ENCODE measurements around the gene PREX1.

PREX1 gene

DNA sequence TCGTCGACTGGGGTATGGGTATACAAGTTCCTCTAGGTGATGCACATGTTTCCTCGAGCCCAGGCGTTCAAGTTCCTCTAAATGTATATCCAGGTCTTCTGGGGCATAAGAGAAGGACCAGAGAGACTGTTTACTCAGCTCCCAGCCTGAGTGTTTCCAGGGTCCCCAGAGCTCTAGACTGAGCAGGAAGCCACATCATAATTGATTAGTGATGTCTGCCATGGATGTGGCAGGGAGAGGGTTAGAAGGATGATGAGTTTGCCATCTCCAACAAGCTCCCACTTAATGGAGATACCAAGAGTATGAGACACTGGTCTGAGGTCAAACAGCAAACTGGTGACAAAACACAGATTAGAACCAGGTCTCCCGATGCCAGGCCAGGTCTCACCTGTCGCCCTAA is 74.8 kb downstream of the PREX1 start:
- ATAC-seq (ENCODE audit: low read depth): peak; percentile 22
- Mint-ChIP-seq H3K4me3 (peak overlapping the region; percentile 57), H3K36me3 (peaks cover 37% of the 10 kb centered on the region), H3K27ac (peak overlapping the region; percentile 89), H3K4me1 (peaks cover 66% of the 10 kb centered on the region), H3K27me3 (no peaks in the 10 kb centered on the region), H3K9me3 (peaks cover 6% of the 10 kb centered on the region)
- DNase-seq (ENCODE audit: low spot score in 2 of 2): no peak

GRCh38 chr20:48751871-48752270 is 75.9 kb downstream of the PREX1 start:
- Mint-ChIP-seq H3K27me3 (no peaks in the 10 kb centered on the region), H3K27ac (peak overlapping the region; percentile 89), H3K36me3 (peaks cover 32% of the 10 kb centered on the region), H3K4me1 (peaks cover 63% of the 10 kb centered on the region), H3K9me3 (peaks cover 4% of the 10 kb centered on the region), H3K4me3 (peak overlapping the region; percentile 78)
- DNase-seq (ENCODE audit: low spot score in 2 of 2) (no peak), ATAC-seq (ENCODE audit: low read depth) (peak; percentile 61)

GRCh38 chr20:48750941-48751635 is 76.7 kb downstream of the PREX1 start:
- peak overlapping the region; percentile 89 for H3K27ac Mint-ChIP-seq
- DNase-seq (ENCODE audit: low spot score in 2 of 2) (no peak), ATAC-seq (ENCODE audit: low read depth) (no peak)
- no peaks in the 10 kb centered on the region for H3K27me3 Mint-ChIP-seq
- H3K9me3 Mint-ChIP-seq: peaks cover 3% of the 10 kb centered on the region
- peaks cover 65% of the 10 kb centered on the region for H3K4me1 Mint-ChIP-seq
- peak overlapping the region; percentile 78 for H3K4me3 Mint-ChIP-seq
- H3K36me3 Mint-ChIP-seq: peaks cover 25% of the 10 kb centered on the region

GRCh38 chr20:48750376-48750775 is 77.4 kb downstream of the PREX1 start:
- peaks cover 68% of the 10 kb centered on the region for H3K4me1 Mint-ChIP-seq
- peaks cover 21% of the 10 kb centered on the region for H3K36me3 Mint-ChIP-seq
- H3K27ac Mint-ChIP-seq: peak overlapping the region; percentile 80
- DNase-seq (ENCODE audit: low spot score in 2 of 2): no peak
- H3K27me3 Mint-ChIP-seq: no peaks in the 10 kb centered on the region
- peak overlapping the region; percentile 42 for H3K4me3 Mint-ChIP-seq
- no peak for ATAC-seq (ENCODE audit: low read depth)
- peaks cover 3% of the 10 kb centered on the region for H3K9me3 Mint-ChIP-seq

GRCh38 chr20:48749437-48749836 is 78.4 kb downstream of the PREX1 start:
- Mint-ChIP-seq H3K27me3 (no peaks in the 10 kb centered on the region), H3K4me1 (peaks cover 68% of the 10 kb centered on the region), H3K36me3 (peaks cover 17% of the 10 kb centered on the region), H3K27ac (peak overlapping the region; percentile 88), H3K9me3 (no peaks in the 10 kb centered on the region), H3K4me3 (peak overlapping the region; percentile 13)
- DNase-seq (ENCODE audit: low spot score in 2 of 2) (no peak), ATAC-seq (ENCODE audit: low read depth) (no peak)

- Mint-ChIP-seq H3K27ac (peak overlapping the region; percentile 88), H3K36me3 (peaks cover 18% of the 10 kb centered on the region), H3K4me1 (peaks cover 65% of the 10 kb centered on the region), H3K27me3 (no peaks in the 10 kb centered on the region), H3K9me3 (no peaks in the 10 kb centered on the region), H3K4me3 (peak overlapping the region; percentile 55)
- no peak for DNase-seq (ENCODE audit: low spot score in 2 of 2)
- ATAC-seq (ENCODE audit: low read depth): no peak
Observed at GRCh38 chr20:48748556-48748955, 79.2 kb downstream of the PREX1 start.

GRCh38 chr20:48747840-48748414 is 79.9 kb downstream of the PREX1 start:
- peak overlapping the region; percentile 88 for H3K27ac Mint-ChIP-seq
- H3K27me3 Mint-ChIP-seq: no peaks in the 10 kb centered on the region
- DNase-seq (ENCODE audit: low spot score in 2 of 2): no peak
- ATAC-seq (ENCODE audit: low read depth): peak; percentile 57
- no peaks in the 10 kb centered on the region for H3K9me3 Mint-ChIP-seq
- peaks cover 22% of the 10 kb centered on the region for H3K36me3 Mint-ChIP-seq
- peak overlapping the region; percentile 55 for H3K4me3 Mint-ChIP-seq
- peaks cover 64% of the 10 kb centered on the region for H3K4me1 Mint-ChIP-seq

GRCh38 chr20:48745330-48745729 is 82.5 kb downstream of the PREX1 start:
- Mint-ChIP-seq H3K27ac (no peak overlapping the region), H3K36me3 (peaks cover 28% of the 10 kb centered on the region)
- no peak for ATAC-seq (ENCODE audit: low read depth)

DNA sequence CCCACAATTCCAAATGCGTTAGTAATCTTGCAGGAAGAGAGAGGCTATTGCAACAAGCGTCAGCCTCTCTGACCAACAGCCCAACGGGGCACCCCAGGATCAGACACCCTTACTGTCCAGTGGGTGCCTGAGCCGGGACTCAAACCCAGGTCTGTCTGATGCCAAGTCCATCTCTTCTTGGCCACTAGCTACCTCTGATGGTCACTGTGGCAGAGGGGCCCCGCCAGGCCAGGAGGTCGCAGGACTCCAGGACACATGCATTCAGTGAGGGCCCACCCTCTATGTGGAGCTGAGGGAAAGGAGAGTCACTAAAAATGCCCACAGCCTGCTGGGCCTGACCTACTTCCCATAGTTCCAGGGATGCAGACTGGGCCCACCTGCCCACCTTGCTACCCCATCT is 83.3 kb downstream of the PREX1 start:
- DNase-seq (ENCODE audit: low spot score in 2 of 2) (no peak), ATAC-seq (ENCODE audit: low read depth) (no peak)
- Mint-ChIP-seq H3K4me3 (no peak overlapping the region), H3K27ac (no peak overlapping the region), H3K27me3 (no peaks in the 10 kb centered on the region), H3K4me1 (peaks cover 56% of the 10 kb centered on the region), H3K36me3 (peaks cover 24% of the 10 kb centered on the region), H3K9me3 (no peaks in the 10 kb centered on the region)

More at GRCh38 chr20:48745330-48745729, 82.5 kb downstream of the PREX1 start:
- no peak for DNase-seq (ENCODE audit: low spot score in 2 of 2)
- Mint-ChIP-seq H3K4me1 (peaks cover 55% of the 10 kb centered on the region), H3K9me3 (no peaks in the 10 kb centered on the region), H3K4me3 (no peak overlapping the region), H3K27me3 (no peaks in the 10 kb centered on the region)

DNA sequence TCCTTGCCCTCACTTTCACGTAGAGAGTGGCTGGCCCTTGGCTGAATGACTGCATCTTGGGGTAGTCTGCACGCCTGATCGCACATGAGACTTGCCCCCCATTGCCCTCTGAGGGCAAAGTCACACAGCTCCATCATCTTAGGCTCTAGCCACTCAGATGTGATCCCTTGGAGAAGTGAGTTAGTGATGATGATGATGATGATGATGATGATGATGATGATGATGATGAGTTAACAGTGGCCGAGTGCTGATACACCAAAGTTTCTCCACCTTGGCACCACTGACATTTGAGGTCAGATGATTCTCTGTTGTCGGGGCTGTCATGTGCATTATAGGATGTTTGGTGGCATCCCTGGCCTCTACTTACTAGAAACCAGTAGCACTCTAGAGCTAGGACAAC is 84.0 kb downstream of the PREX1 start:
- Mint-ChIP-seq H3K36me3 (peaks cover 27% of the 10 kb centered on the region), H3K27ac (no peak overlapping the region), H3K27me3 (no peaks in the 10 kb centered on the region), H3K4me3 (no peak overlapping the region), H3K4me1 (peaks cover 56% of the 10 kb centered on the region), H3K9me3 (no peaks in the 10 kb centered on the region)
- DNase-seq (ENCODE audit: low spot score in 2 of 2) (no peak), ATAC-seq (ENCODE audit: low read depth) (no peak)

DNA sequence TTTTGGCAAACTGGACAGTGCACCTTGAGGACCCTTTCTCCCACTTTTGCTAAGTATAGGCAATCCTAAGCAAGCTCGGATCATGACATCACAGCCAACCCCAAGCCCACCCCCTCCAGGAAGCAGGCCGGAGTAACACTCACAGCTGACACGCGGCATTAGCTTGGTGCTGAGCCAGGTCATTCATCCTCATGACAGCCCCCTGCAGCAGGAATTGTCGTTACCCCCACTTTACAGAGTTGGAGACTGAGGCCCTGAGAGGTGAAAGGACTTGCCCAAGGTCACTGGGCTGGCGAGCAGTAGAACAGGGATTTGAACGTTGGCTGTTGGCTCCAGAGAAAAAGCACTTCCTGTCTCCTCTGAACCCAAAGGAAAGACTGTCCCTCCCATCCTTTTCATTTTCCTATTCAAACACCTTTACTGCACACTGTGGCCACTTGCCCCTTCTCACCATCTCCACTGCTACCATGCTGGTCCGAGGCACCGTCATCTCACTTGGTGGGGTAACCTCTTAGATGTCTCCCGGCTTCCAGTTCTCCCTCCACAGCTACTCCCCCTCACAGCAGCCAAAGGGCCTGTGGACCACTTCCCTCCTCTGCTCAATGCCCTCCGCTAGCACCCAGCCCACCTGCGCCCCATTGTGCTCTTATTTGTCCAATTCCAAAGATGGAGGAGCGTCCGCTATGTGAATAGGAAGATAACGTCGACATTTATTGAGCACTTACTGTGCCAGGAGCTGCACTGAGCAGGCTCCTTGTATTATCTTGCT is 84.7 kb downstream of the PREX1 start:
- Mint-ChIP-seq H3K4me3 (no peak overlapping the region), H3K27me3 (no peaks in the 10 kb centered on the region), H3K36me3 (peaks cover 27% of the 10 kb centered on the region), H3K4me1 (peaks cover 56% of the 10 kb centered on the region), H3K27ac (no peak overlapping the region), H3K9me3 (no peaks in the 10 kb centered on the region)
- DNase-seq (ENCODE audit: low spot score in 2 of 2) (no peak), ATAC-seq (ENCODE audit: low read depth) (no peak)

GRCh38 chr20:48742233-48742632 is 85.6 kb downstream of the PREX1 start:
- Mint-ChIP-seq H3K27me3 (no peaks in the 10 kb centered on the region), H3K4me3 (no peak overlapping the region), H3K36me3 (peaks cover 31% of the 10 kb centered on the region), H3K9me3 (no peaks in the 10 kb centered on the region), H3K27ac (no peak overlapping the region), H3K4me1 (peaks cover 58% of the 10 kb centered on the region)
- DNase-seq (ENCODE audit: low spot score in 2 of 2) (no peak), ATAC-seq (ENCODE audit: low read depth) (no peak)

GRCh38 chr20:48741669-48742068 is 86.1 kb downstream of the PREX1 start:
- peaks cover 32% of the 10 kb centered on the region for H3K36me3 Mint-ChIP-seq
- ATAC-seq (ENCODE audit: low read depth) (no peak), DNase-seq (ENCODE audit: low spot score in 2 of 2) (no peak)
- peak overlapping the region; percentile 83 for H3K27ac Mint-ChIP-seq
- no peaks in the 10 kb centered on the region for H3K9me3 Mint-ChIP-seq
- no peaks in the 10 kb centered on the region for H3K27me3 Mint-ChIP-seq
- peaks cover 57% of the 10 kb centered on the region for H3K4me1 Mint-ChIP-seq
- H3K4me3 Mint-ChIP-seq: no peak overlapping the region

DNA sequence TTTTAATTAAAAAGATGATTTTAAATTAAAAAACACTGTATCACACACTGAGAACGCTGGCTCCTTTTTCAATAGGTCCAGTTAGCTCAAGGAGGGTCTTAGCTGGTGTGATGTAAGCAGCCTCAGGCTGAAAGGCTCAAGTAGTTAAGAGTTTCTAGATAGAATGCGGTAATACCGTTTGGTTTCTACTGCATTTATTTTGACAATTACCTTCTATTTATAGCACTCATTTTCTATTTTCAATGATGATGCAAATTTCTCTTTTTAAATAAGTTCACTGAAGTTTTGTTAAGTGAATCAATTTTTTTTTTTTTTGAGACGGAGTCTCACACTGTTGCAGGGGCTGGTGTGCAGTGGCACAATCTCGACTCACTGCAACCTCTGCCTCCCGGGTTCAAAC is 87.1 kb downstream of the PREX1 start:
- Mint-ChIP-seq H3K27ac (no peak overlapping the region), H3K9me3 (no peaks in the 10 kb centered on the region), H3K4me1 (peaks cover 61% of the 10 kb centered on the region), H3K4me3 (peak overlapping the region; percentile 58), H3K36me3 (peaks cover 38% of the 10 kb centered on the region), H3K27me3 (no peaks in the 10 kb centered on the region)
- DNase-seq (ENCODE audit: low spot score in 2 of 2): no peak
- ATAC-seq (ENCODE audit: low read depth): peak; percentile 28
